ENCODE measurements around the gene SMCHD1.

DNA sequence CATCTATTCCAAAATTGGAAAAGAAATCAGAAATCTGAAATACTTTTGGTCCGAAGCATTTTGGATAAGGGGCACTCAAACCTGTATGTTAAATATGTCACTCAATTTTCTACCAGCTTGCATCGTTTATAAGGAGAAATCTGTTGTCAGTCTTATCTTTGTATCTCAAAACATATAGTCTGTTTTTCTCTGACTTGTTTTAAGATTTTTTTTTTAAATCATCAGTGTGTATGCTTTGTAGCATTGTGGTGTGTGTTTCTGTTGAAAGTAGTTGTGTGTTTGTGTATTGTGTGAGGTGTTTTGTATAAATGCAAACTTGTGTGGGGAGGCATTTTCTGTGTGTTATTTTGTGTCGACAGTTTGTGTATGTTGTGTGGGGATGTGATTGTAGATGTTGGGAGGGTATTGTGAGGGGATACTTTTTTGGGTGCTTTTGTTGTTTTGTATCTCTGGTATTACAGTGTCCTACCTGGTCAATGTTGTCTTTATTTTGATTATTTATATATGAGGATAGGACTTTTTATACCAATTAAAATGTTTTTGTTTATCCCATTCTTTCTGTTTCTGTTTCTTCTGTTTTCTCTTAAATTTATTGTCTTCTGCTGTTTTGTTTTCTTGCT is 30.9 kb downstream of the SMCHD1 start:
- TF ChIP-seq, protein P1, sequence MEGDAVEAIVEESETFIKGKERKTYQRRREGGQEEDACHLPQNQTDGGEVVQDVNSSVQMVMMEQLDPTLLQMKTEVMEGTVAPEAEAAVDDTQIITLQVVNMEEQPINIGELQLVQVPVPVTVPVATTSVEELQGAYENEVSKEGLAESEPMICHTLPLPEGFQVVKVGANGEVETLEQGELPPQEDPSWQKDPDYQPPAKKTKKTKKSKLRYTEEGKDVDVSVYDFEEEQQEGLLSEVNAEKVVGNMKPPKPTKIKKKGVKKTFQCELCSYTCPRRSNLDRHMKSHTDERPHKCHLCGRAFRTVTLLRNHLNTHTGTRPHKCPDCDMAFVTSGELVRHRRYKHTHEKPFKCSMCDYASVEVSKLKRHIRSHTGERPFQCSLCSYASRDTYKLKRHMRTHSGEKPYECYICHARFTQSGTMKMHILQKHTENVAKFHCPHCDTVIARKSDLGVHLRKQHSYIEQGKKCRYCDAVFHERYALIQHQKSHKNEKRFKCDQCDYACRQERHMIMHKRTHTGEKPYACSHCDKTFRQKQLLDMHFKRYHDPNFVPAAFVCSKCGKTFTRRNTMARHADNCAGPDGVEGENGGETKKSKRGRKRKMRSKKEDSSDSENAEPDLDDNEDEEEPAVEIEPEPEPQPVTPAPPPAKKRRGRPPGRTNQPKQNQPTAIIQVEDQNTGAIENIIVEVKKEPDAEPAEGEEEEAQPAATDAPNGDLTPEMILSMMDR (IDR thresholded peaks at IDR 0.05 in 2 of 3, conservative IDR thresholded peaks at IDR 0.05 in 1 of 3; ENCODE audit: borderline replicate concordance in 1 of 3, insufficient read depth in 1 of 3, low read depth in 2 of 3, low read length in 2 of 3), result no peak
- TF ChIP-seq, protein P2, sequence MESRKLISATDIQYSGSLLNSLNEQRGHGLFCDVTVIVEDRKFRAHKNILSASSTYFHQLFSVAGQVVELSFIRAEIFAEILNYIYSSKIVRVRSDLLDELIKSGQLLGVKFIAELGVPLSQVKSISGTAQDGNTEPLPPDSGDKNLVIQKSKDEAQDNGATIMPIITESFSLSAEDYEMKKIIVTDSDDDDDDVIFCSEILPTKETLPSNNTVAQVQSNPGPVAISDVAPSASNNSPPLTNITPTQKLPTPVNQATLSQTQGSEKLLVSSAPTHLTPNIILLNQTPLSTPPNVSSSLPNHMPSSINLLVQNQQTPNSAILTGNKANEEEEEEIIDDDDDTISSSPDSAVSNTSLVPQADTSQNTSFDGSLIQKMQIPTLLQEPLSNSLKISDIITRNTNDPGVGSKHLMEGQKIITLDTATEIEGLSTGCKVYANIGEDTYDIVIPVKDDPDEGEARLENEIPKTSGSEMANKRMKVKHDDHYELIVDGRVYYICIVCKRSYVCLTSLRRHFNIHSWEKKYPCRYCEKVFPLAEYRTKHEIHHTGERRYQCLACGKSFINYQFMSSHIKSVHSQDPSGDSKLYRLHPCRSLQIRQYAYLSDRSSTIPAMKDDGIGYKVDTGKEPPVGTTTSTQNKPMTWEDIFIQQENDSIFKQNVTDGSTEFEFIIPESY (IDR thresholded peaks at IDR 0.05; ENCODE audit: extremely low read depth, insufficient replicate concordance, low read length), result no peak
- TF ChIP-seq POLR2AphosphoS5 (IDR thresholded peaks at IDR 0.05; ENCODE audit: low read depth, low read length), result no peak
- no peak for TF ChIP-seq POLR2A (IDR thresholded peaks at IDR 0.05; ENCODE audit: borderline replicate concordance, extremely low read depth, insufficient read depth, insufficient read length)
- TF ChIP-seq ZNF274 (IDR thresholded peaks at IDR 0.05; ENCODE audit: low read depth, low read length), result no peak
- no peak for TF ChIP-seq EZH2 (IDR thresholded peaks at IDR 0.05)
- no peak for TF ChIP-seq JUND (IDR thresholded peaks at IDR 0.05)
- no peak for TF ChIP-seq EZH2phosphoT487 (IDR thresholded peaks at IDR 0.05; ENCODE audit: borderline replicate concordance)
- no peak for TF ChIP-seq SP1 (IDR thresholded peaks at IDR 0.05; ENCODE audit: low read depth)
- TF ChIP-seq CBX3 (IDR thresholded peaks at IDR 0.05; ENCODE audit: low read depth), result no peak
- no peak for TF ChIP-seq RAD21 (IDR thresholded peaks at IDR 0.05; ENCODE audit: low read depth)
- no peak for TF ChIP-seq CEBPB (IDR thresholded peaks at IDR 0.05; ENCODE audit: low read depth)
- TF ChIP-seq, protein P3, sequence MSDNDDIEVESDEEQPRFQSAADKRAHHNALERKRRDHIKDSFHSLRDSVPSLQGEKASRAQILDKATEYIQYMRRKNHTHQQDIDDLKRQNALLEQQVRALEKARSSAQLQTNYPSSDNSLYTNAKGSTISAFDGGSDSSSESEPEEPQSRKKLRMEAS (IDR thresholded peaks at IDR 0.05), result no peak
- TF ChIP-seq SIN3A (IDR thresholded peaks at IDR 0.05; ENCODE audit: low read depth), result no peak
